Gastroesophageal sphincter (tissue), 3 donors: ENCODE data around the gene SERPINB10.
"Not testable (repeated sequence)": the region's sequence is repeated elsewhere in the genome, so short reads cannot be mapped to it uniquely, and the experiment has no call there.

Experiments
- CTCF ChIP-seq, 4 experiments: fragments of 200-600 bp in 2 of 4; fragments of 450-650 bp in 2 of 4; sonication (generic) in 1 of 4; IDR thresholded peaks; one replicate each; pipeline ENCODE4 v1.5.1; 2017 to 2019; ENCODE audit warnings: antibody characterized with exemption in 4 of 4, mild to moderate bottlenecking in 2 of 4, moderate library complexity in 2 of 4
- EP300 ChIP-seq: sonication (generic); formaldehyde crosslinking; IDR thresholded peaks from one replicate; pipeline ENCODE4 v1.6.1; 2017; ENCODE audit warnings: antibody characterized with exemption, mild to moderate bottlenecking
- POLR2A ChIP-seq, 2 donors: fragments of 450-650 bp; IDR thresholded peaks; one replicate each; pipeline ENCODE4 v1.6.1; 2017; ENCODE audit warnings: antibody characterized with exemption in 2 of 2, mild to moderate bottlenecking in 2 of 2, moderate library complexity in 1 of 2
- POLR2AphosphoS5 ChIP-seq: sonication (generic); formaldehyde crosslinking; IDR thresholded peaks from one replicate; pipeline ENCODE4 v1.6.1; 2017; ENCODE audit warnings: antibody characterized with exemption

GRCh38 chr18:63929369-63929768, 21.6 kb downstream of the SERPINB10 start:
- not testable (repeated sequence) for TF ChIP-seq CTCF (IDR thresholded peaks at IDR 0.05); POLR2AphosphoS5; POLR2A (IDR thresholded peaks at IDR 0.05); EP300
